Muscle of back (tissue), 11 donors: Measurements from ENCODE around the gene LPP. TPM values are rescaled to one million over a fixed set of nuclear protein-coding genes. Genes with fewer than 3 reads are reported as not detected.
A peak's percentile ranks its signal among the peaks of the same experiment; 100 is the strongest.
"Not testable (repeated sequence)": the region's sequence is repeated elsewhere in the genome, so short reads cannot be mapped to it uniquely, and the experiment has no call there.

Source experiments
- DNase-seq, 3 donors: peaks; one replicate each; pipeline versions ENCODE4 v3.0.0 to v3.0.0-alpha.2; 2013
- polyA plus RNA-seq, 10 donors: library from polyadenylated mRNA; unstranded; fragments of 120-200 nt; gene quantifications; one replicate each; pipeline ENCODE4 v1.2.1, GENCODE V29; 2013; ENCODE audit not compliant: insufficient read length in 10 of 10

The LPP gene
- polyA plus RNA-seq, 10 donors = 12.0 to 18.9 (median 16.3) TPM

DNA sequence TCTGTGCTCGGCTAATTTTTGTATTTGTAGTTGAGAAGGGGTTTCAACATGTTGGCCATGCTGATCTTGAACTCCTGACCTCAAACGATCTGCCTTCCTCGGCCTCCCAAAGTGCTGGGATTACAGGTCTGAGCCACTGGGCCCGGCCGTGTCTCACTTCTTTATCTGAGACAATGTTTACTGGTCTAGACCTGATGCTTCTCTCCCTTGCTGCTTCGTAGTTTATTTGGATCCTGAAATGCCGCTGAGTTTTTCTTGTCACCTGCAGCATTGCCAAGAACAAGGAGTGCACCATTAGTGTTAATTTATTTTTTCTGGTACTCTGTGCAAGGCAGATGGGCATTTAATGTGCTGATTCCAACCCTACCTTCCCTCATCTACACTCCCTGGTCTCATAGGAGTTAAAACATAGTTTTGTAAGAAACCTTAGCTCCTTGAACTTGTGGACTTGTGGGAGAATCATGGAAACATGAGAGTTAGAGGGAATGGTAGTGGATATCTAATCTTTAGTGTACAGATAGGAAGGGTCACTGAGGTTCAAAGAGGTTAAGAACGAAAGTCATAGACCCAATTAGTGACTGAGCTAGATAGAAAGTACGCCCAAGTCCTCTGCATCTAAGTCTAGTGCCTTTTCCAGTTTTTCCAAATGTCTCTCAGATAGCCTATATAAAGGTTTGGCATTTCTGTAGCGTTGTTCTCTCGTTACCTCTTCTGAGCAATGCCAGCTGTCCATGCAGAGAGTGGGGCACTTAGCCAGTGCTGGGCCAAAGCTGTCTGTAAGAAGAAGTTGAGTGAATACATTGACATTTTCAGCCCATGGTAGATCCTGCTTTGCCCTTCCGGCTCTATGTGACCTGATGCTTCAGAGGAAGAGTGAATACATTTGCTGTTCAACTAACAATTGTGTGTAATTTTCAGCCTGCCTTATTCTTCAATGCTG lies 244.1 kb downstream of the LPP start:
- no peak for DNase-seq

GRCh38 chr3:188400494-188401243 lies 246.7 kb downstream of the LPP start:
- peak in 1 of 3 donors; percentile 24 for DNase-seq

DNA sequence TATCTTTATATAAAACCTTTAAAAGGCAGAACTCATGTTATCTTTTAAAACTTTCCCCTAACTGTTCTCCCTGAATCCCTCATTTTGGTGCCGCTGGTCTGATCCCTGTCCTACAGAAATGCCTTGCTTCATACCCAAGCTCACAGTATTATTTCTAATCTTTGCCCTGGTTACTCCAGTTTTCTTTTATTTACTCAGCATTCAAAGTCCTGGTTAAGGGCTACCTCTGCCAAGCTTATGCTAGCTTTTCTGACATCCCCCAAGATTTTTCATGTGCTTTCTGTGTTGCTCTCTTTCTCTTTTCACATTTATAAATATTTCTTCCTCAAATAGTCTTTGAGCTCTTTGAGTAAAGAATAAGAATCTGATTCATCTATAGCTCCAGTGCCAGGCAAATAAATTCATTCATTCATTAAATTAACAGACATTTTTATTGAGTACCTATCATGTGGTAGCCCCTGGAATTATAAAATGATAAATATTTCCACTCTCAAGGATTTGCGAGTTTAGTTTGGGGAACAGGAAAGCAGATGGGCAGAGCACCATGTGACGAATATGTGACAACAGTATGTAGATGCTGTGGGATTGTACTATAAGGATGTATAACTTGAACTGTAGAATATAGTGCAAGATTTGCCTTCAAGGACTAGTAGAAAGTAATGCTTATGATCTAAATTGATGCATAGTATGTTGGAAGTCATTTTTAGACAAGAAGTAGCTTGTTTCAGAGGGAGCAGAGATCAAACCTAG lies 247.5 kb downstream of the LPP start:
- no peak for DNase-seq

DNA sequence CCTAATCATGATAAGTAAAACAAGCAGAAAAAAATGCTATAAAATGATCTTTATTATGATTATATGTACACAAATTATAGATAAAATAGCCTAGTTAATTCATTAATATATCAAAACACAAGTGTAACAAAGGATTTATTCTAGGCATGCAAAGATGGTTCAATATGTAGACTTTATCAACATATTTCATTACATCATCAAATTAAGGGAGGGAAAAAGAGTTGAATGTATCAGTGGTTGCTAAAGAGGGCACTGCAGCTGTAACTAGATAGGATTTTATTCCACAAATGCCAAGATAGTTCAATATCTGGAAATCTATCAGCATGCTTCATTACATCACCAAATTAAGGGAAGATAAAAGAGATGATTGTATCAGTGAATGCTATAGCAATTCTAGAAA lies 248.3 kb downstream of the LPP start:
- no peak for DNase-seq

- DNase-seq = no peak
Measured at GRCh38 chr3:188403404-188403803, 249.4 kb downstream of the LPP start.

- DNase-seq = no peak
Measured at GRCh38 chr3:188404124-188404523, 250.2 kb downstream of the LPP start.

- DNase-seq = no peak
Measured at GRCh38 chr3:188404701-188405100, 250.7 kb downstream of the LPP start.

- DNase-seq = peak in 1 of 3 donors; percentile 45
Measured at GRCh38 chr3:188407158-188407880, 253.4 kb downstream of the LPP start.

- no peak for DNase-seq
Measured at GRCh38 chr3:188408831-188409230, 254.9 kb downstream of the LPP start.

DNA sequence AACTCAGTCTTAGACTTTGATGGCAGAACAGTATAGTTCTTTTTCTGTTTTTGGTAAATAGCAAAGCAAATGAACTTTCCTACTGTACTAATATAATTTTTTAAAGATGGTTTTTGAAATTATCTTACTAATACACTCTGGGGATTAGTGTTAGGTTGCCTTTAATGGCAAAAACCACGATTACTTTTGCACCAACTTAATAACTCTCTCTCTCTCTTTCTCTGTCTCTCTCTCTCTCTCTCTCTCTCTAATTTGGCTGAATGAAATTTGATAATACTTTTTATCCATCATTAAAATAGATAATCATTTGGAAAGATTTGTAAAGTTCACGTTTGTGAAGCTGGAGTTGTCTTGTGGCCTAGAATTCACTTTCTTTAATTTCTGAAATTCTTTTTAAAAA lies 257.8 kb downstream of the LPP start:
- DNase-seq = no peak

DNA sequence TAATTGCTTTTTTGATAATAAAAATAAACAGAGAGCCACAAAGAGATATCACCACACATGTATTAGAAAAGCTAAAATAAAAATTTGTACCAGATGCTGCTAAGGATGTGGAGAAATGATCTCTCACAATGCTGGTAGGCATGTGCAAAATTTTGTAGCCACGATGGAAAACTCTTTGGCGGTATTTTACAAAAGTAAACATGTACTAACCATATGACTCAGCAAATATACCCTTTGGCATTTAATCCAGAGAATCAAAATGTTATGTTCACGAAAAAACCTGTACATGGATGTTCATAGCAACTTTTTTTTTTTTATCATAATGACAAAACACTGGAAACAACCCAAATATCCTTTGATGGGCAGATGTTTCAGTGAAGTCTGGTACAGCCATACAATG lies 261.2 kb downstream of the LPP start:
- no peak for DNase-seq

DNA sequence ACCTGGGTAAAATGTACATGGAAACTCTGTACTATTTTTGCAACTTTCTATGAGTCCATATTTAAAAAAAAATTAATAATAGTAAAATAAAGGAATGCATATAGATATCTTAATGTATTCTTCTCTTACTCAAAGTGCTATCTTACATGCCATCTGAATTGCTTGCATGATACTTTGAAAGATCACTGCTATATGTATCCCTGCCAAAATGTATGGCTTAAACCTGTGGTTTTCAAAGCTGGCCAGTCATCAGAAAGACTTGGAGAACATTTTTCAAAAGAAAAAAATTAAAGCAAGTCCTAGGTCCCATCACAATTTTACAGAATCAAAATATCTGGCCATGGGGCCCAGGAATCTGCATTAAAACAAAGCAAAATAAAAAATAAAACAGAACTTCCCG lies 262.1 kb downstream of the LPP start:
- peak in 1 of 3 donors; percentile 71 for DNase-seq

GRCh38 chr3:188417271-188417696 lies 263.3 kb downstream of the LPP start:
- DNase-seq = no peak

- DNase-seq = no peak
Measured at GRCh38 chr3:188417766-188418165, 263.8 kb downstream of the LPP start.

- peak; percentile 39 to 83 (median 69) for DNase-seq
Measured at GRCh38 chr3:188421151-188421821, 267.3 kb downstream of the LPP start.

GRCh38 chr3:188421836-188422540 lies 268.0 kb downstream of the LPP start:
- peak in 2 of 3 donors; percentile 25 to 55 for DNase-seq

- DNase-seq = not testable (repeated sequence)
Measured at GRCh38 chr3:188427981-188428380, 274.0 kb downstream of the LPP start.

DNA sequence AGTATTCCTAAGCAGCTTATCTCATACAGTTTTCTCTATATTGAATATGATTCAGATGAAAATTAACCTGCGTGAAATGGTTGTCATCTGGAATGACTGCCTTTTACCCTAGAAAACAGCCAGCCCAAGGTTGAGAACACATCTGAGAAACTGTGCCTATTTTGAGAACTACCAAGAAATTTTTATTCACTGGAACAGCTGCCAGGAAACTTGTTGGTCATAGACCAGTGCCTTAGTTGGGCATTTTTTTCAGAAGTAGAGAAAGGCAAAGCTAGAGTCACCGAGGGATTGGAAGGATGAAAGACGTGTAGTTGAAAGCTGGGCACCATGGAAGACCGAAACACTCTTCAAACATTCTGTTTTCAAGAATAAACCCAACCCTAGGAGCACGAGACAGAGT lies 277.1 kb downstream of the LPP start:
- DNase-seq = no peak

DNA sequence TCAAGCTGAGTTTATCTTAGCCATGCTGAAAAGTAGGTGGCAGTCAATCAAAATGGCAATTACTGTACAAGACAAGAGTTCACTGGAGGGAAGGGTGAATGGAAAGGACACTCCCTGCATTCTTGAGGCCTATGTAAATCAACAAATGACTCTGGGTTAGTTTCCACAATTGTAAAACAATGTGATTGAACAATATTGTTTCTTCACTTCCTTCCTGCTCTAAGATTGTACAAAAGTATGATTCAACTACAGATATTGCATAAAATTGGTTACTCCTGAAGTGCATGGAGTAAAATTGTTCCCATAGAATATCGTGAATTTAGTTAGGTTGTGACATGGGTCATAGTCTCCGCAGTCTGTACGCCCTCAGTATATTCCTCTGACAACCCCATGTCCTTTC lies 277.6 kb downstream of the LPP start:
- no peak for DNase-seq
